ENCODE measurements around the gene DNMBP. TPM values are rescaled to one million over a fixed set of nuclear protein-coding genes. Genes with fewer than 3 reads are reported as not detected.
A peak's percentile ranks its signal among the peaks of the same experiment; 100 is the strongest.

DNMBP gene
- total RNA-seq, 6 donors from 2014 or later, result 10.1 to 18.9 (median 12.6) TPM

GRCh38 chr10:99930731-99931550 is 78.8 kb downstream of the DNMBP start:
- peak overlapping the region in 3 of 4 donors; percentile 17 to 44 (median 37) for H3K4me3 ChIP-seq
- 67 to 72% methylated on average over 9 of the region's 9 CpGs for WGBS, 2 donors
- DNase-seq, result peak in 1 of 2 donors; percentile 88

GRCh38 chr10:99929360-99929759 is 80.4 kb downstream of the DNMBP start:
- H3K4me3 ChIP-seq, result peak overlapping the region in 3 of 4 donors; percentile 28 to 44 (median 37)
- DNase-seq (peak in 1 of 2 donors; percentile 65), ATAC-seq (ENCODE audit: low FRiP score in 2 of 2) (peak in 1 of 2 donors; percentile 61)
- H3K36me3 ChIP-seq, result no peaks in the 10 kb centered on the region
- 65 to 72% methylated on average over 9 of the region's 9 CpGs for WGBS, 2 donors
- H3K27ac ChIP-seq, result peak overlapping the region in 3 of 4 donors; percentile 16 to 82 (median 79)
- no peaks in the 10 kb centered on the region for H3K9me3 ChIP-seq
- no peaks in the 10 kb centered on the region for H3K27me3 ChIP-seq
- TF ChIP-seq CTCF (IDR thresholded peaks at IDR 0.05) (no peak), POLR2A (IDR thresholded peaks at IDR 0.05) (no peak), POLR2AphosphoS5 (IDR thresholded peaks at IDR 0.05) (no peak), EP300 (IDR thresholded peaks at IDR 0.05) (no peak)
- H3K4me1 ChIP-seq, result peaks cover 40 to 65% (median 51%) of the 10 kb centered on the region in 4 donors

More at GRCh38 chr10:99930731-99931550, 78.8 kb downstream of the DNMBP start:
- Histone ChIP-seq H3K9me3 (no peaks in the 10 kb centered on the region), H3K36me3 (no peaks in the 10 kb centered on the region), H3K4me1 (peaks cover 37 to 56% (median 44%) of the 10 kb centered on the region in 4 donors), H3K27me3 (no peaks in the 10 kb centered on the region), H3K27ac (peak overlapping the region; percentile 64 to 79 (median 71))
- peak in 1 of 2 donors; percentile 66 for TF ChIP-seq POLR2AphosphoS5 (IDR thresholded peaks at IDR 0.05)
- TF ChIP-seq EP300 (IDR thresholded peaks at IDR 0.05), result peak in 1 of 4 donors; percentile 8
- no peak for TF ChIP-seq CTCF (IDR thresholded peaks at IDR 0.05)
- TF ChIP-seq POLR2A (IDR thresholded peaks at IDR 0.05), result peak in 2 of 4 donors; percentile 33 to 68
- peak; percentile 25 to 84 for ATAC-seq (ENCODE audit: low FRiP score in 2 of 2)

GRCh38 chr10:99927721-99928280 is 81.9 kb downstream of the DNMBP start:
- no peaks in the 10 kb centered on the region for H3K36me3 ChIP-seq
- no peaks in the 10 kb centered on the region for H3K27me3 ChIP-seq
- DNase-seq (no peak), ATAC-seq (ENCODE audit: low FRiP score in 2 of 2) (peak in 1 of 2 donors; percentile 55)
- WGBS, 2 donors, result 36 to 38% methylated on average over 3 of the region's 3 CpGs
- no peaks in the 10 kb centered on the region for H3K9me3 ChIP-seq
- H3K4me1 ChIP-seq, result peaks cover 40 to 65% (median 51%) of the 10 kb centered on the region in 4 donors
- peak overlapping the region in 3 of 4 donors; percentile 28 to 44 (median 37) for H3K4me3 ChIP-seq
- H3K27ac ChIP-seq, result peak overlapping the region; percentile 64 to 82 (median 76)
- TF ChIP-seq POLR2A (IDR thresholded peaks at IDR 0.05), result no peak
- peak in 1 of 4 donors; percentile 30 for TF ChIP-seq EP300 (IDR thresholded peaks at IDR 0.05)

GRCh38 chr10:99926925-99927720 is 82.6 kb downstream of the DNMBP start:
- no peaks in the 10 kb centered on the region for H3K27me3 ChIP-seq
- peak in 1 of 2 donors; percentile 49 for ATAC-seq (ENCODE audit: low FRiP score in 2 of 2)
- peaks cover 39 to 64% (median 50%) of the 10 kb centered on the region in 4 donors for H3K4me1 ChIP-seq
- H3K4me3 ChIP-seq, result peak overlapping the region in 3 of 4 donors; percentile 28 to 44 (median 37)
- no peaks in the 10 kb centered on the region for H3K36me3 ChIP-seq
- peak overlapping the region; percentile 64 to 82 (median 76) for H3K27ac ChIP-seq
- no peak for TF ChIP-seq CTCF (IDR thresholded peaks at IDR 0.05)
- TF ChIP-seq POLR2A (IDR thresholded peaks at IDR 0.05), result no peak
- no peak for TF ChIP-seq EP300 (IDR thresholded peaks at IDR 0.05)
- TF ChIP-seq POLR2AphosphoS5 (IDR thresholded peaks at IDR 0.05), result no peak
- peak in 1 of 2 donors; percentile 27 for DNase-seq
- H3K9me3 ChIP-seq, result no peaks in the 10 kb centered on the region
- WGBS, 2 donors, result 41% methylated on average over 9 of the region's 9 CpGs
